Nephron (organoid): Measurements from ENCODE around the gene CCM2L.

Source experiments
- H3K27ac Mint-ChIP-seq, 3 experiments: 2 replicates each; pipeline ENCODE4 v1.8.0; 2020; ENCODE audit warnings: mixed read lengths in 3 of 3, mild to moderate bottlenecking in 2 of 3, moderate library complexity in 1 of 3
- H3K27me3 Mint-ChIP-seq: 2 replicates; pipeline ENCODE4 v1.8.0; 2021; ENCODE audit warnings: low read depth, mild to moderate bottlenecking, moderate library complexity, mixed read lengths
- H3K36me3 Mint-ChIP-seq: 2 replicates; pipeline ENCODE4 v1.8.0; 2020; ENCODE audit warnings: low read depth, mixed read lengths
- H3K4me1 Mint-ChIP-seq: 2 replicates; pipeline ENCODE4 v1.8.0; 2020; ENCODE audit warnings: mixed read lengths
- H3K4me3 Mint-ChIP-seq, 3 experiments: 2 replicates each; pipeline ENCODE4 v1.8.0; 2020; ENCODE audit warnings: mild to moderate bottlenecking in 3 of 3, mixed read lengths in 3 of 3, moderate library complexity in 2 of 3
- H3K9me3 Mint-ChIP-seq: 2 replicates; pipeline ENCODE4 v1.8.0; 2020; ENCODE audit warnings: mixed read lengths
- TF ChIP-seq, protein P1 (sequence below), 3 experiments: fragments of 200-600 bp; sonication (generic); IDR thresholded peaks; one replicate each; pipeline ENCODE4 v1.5.0; 2021; ENCODE audit warnings: antibody characterized with exemption in 3 of 3; ENCODE audit not compliant: unreplicated experiment in 3 of 3

CCM2L gene

GRCh38 chr20:31988430-31989015 is 21.7 kb upstream of the CCM2L start:
- Mint-ChIP-seq H3K9me3 (no peaks in the 10 kb centered on the region), H3K27ac (no peak overlapping the region), H3K4me1 (peaks cover 8% of the 10 kb centered on the region), H3K36me3 (no peaks in the 10 kb centered on the region), H3K4me3 (no peak overlapping the region), H3K27me3 (peaks cover 33% of the 10 kb centered on the region)
- TF ChIP-seq, protein P1, sequence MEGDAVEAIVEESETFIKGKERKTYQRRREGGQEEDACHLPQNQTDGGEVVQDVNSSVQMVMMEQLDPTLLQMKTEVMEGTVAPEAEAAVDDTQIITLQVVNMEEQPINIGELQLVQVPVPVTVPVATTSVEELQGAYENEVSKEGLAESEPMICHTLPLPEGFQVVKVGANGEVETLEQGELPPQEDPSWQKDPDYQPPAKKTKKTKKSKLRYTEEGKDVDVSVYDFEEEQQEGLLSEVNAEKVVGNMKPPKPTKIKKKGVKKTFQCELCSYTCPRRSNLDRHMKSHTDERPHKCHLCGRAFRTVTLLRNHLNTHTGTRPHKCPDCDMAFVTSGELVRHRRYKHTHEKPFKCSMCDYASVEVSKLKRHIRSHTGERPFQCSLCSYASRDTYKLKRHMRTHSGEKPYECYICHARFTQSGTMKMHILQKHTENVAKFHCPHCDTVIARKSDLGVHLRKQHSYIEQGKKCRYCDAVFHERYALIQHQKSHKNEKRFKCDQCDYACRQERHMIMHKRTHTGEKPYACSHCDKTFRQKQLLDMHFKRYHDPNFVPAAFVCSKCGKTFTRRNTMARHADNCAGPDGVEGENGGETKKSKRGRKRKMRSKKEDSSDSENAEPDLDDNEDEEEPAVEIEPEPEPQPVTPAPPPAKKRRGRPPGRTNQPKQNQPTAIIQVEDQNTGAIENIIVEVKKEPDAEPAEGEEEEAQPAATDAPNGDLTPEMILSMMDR (IDR thresholded peaks at IDR 0.05; ENCODE audit: unreplicated experiment in 3 of 3): no peak

- H3K4me1 Mint-ChIP-seq: peaks cover 8% of the 10 kb centered on the region
- H3K27me3 Mint-ChIP-seq: peaks cover 40% of the 10 kb centered on the region
- no peak overlapping the region for H3K4me3 Mint-ChIP-seq
- no peaks in the 10 kb centered on the region for H3K9me3 Mint-ChIP-seq
- no peak overlapping the region for H3K27ac Mint-ChIP-seq
- TF ChIP-seq, protein P1 (IDR thresholded peaks at IDR 0.05; ENCODE audit: unreplicated experiment in 3 of 3): no peak
- H3K36me3 Mint-ChIP-seq: no peaks in the 10 kb centered on the region
Observed at GRCh38 chr20:31989030-31989645, 21.1 kb upstream of the CCM2L start.

DNA sequence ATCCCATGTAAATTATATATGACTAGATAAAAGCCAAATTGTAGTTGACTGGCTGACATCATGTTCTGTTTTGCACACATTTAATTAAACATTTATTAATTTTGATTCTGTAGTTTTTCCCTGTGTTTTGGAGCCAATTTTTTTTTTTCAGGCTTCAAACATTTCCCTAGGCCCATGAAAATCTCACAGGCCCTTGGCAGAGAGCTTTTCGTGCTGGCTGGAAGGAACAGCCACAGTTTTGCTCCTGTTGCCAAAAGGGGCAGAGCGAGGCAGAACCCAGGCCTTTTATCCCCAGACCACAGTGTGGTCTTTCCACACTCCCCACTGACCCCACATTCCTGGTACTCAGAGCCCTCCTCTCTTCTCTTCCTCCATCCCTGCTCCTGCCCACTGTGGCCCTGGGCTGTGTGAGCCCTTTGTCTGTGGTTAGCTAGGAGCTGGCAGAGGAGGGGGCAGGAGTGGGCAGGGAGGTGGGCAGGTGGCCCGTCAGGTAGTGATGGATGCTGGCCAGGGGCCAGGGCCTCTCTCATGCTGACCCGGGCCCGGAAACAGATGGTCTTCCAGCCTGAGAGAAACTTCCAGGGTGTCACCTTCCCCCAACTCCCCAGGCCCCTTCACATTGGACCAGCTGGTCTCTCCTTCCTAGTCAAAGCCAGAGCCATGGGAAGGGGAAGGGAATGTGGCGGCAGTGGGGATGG is 19.4 kb upstream of the CCM2L start:
- TF ChIP-seq, protein P1 (IDR thresholded peaks at IDR 0.05; ENCODE audit: unreplicated experiment in 3 of 3): no peak
- Mint-ChIP-seq H3K36me3 (no peaks in the 10 kb centered on the region), H3K4me3 (no peak overlapping the region), H3K9me3 (no peaks in the 10 kb centered on the region), H3K27ac (no peak overlapping the region), H3K27me3 (peaks cover 56% of the 10 kb centered on the region), H3K4me1 (peaks cover 8% of the 10 kb centered on the region)

DNA sequence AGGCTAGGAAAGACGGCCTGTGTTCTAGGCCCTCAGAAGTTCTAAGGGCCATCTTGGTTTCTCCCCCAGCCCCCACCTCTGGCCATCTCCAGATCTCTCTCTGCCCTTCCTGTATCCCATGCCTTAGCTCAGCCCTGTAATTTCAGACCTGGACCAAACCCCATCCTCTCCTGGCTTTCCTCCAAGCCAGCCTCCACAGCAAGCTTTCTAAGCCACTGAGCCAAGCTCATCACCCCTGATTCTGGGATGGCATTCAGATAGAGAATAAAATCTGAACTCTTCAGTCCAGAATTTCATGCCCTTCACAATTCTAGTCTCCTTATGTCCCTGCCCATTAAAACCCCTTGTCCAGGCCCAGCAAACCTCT is 18.9 kb upstream of the CCM2L start:
- Mint-ChIP-seq H3K27ac (no peak overlapping the region), H3K27me3 (peaks cover 61% of the 10 kb centered on the region), H3K4me1 (peaks cover 8% of the 10 kb centered on the region), H3K36me3 (no peaks in the 10 kb centered on the region), H3K4me3 (no peak overlapping the region), H3K9me3 (no peaks in the 10 kb centered on the region)
- TF ChIP-seq, protein P1 (IDR thresholded peaks at IDR 0.05; ENCODE audit: unreplicated experiment in 3 of 3): no peak

GRCh38 chr20:31992086-31992485 is 18.2 kb upstream of the CCM2L start:
- TF ChIP-seq, protein P1 (IDR thresholded peaks at IDR 0.05; ENCODE audit: unreplicated experiment in 3 of 3): no peak
- Mint-ChIP-seq H3K9me3 (no peaks in the 10 kb centered on the region), H3K4me1 (peaks cover 8% of the 10 kb centered on the region), H3K27ac (no peak overlapping the region), H3K27me3 (peaks cover 68% of the 10 kb centered on the region), H3K36me3 (no peaks in the 10 kb centered on the region), H3K4me3 (no peak overlapping the region)
